Measurements from ENCODE around the gene FAM168A.
"Not testable (repeated sequence)": the region's sequence is repeated elsewhere in the genome, so short reads cannot be mapped to it uniquely, and the experiment has no call there.

FAM168A gene

GRCh38 chr11:73592640-73593039 lies 5.3 kb downstream of the FAM168A start:
- no peak for DNase-seq

GRCh38 chr11:73591743-73592142 lies 6.2 kb downstream of the FAM168A start:
- DNase-seq, result no peak

- no peak for DNase-seq
Observed at GRCh38 chr11:73590991-73591390, 6.9 kb downstream of the FAM168A start.

GRCh38 chr11:73586791-73587190 lies 11.1 kb downstream of the FAM168A start:
- DNase-seq, result no peak

- DNase-seq, result no peak
Observed at GRCh38 chr11:73585834-73586575, 11.9 kb downstream of the FAM168A start.

GRCh38 chr11:73584831-73585230 lies 13.1 kb downstream of the FAM168A start:
- DNase-seq, result no peak

- DNase-seq, result no peak
Observed at GRCh38 chr11:73582653-73583052, 15.3 kb downstream of the FAM168A start.

GRCh38 chr11:73580749-73581148 lies 17.2 kb downstream of the FAM168A start:
- not testable (repeated sequence) for DNase-seq

GRCh38 chr11:73579641-73580434 lies 18.1 kb downstream of the FAM168A start:
- no peak for DNase-seq

GRCh38 chr11:73578592-73579185 lies 19.2 kb downstream of the FAM168A start:
- DNase-seq, result no peak

- DNase-seq, result no peak
Observed at GRCh38 chr11:73577496-73577917, 20.4 kb downstream of the FAM168A start.

GRCh38 chr11:73576185-73576614 lies 21.7 kb downstream of the FAM168A start:
- DNase-seq, result no peak

GRCh38 chr11:73571982-73572381 lies 25.9 kb downstream of the FAM168A start:
- DNase-seq, result not testable (repeated sequence)

- no peak for DNase-seq
Observed at GRCh38 chr11:73570415-73571114, 27.3 kb downstream of the FAM168A start.

GRCh38 chr11:73566977-73567755 lies 30.7 kb downstream of the FAM168A start:
- no peak for DNase-seq

- no peak for DNase-seq
Observed at GRCh38 chr11:73566422-73566821, 31.5 kb downstream of the FAM168A start.

- no peak for DNase-seq
Observed at GRCh38 chr11:73565804-73566203, 32.1 kb downstream of the FAM168A start.

GRCh38 chr11:73564903-73565302 lies 33.0 kb downstream of the FAM168A start:
- DNase-seq, result no peak

GRCh38 chr11:73563539-73564200 lies 34.2 kb downstream of the FAM168A start:
- no peak for DNase-seq

- DNase-seq, result no peak
Observed at GRCh38 chr11:73559743-73560142, 38.2 kb downstream of the FAM168A start.

- DNase-seq, result no peak
Observed at GRCh38 chr11:73556966-73557365, 40.9 kb downstream of the FAM168A start.

- no peak for DNase-seq
Observed at GRCh38 chr11:73555615-73556014, 42.3 kb downstream of the FAM168A start.

Data from cerebellar nuclear complex (tissue), 1 donor.